Measurements from ENCODE around the gene ENDOV. TPM values are rescaled to one million over a fixed set of nuclear protein-coding genes. Genes with fewer than 3 reads are reported as not detected.

Gene ENDOV
- total and polyA plus RNA-seq, 5 experiments from 2014 or later = 7.5 to 20.6 (median 10.3) TPM

DNA sequence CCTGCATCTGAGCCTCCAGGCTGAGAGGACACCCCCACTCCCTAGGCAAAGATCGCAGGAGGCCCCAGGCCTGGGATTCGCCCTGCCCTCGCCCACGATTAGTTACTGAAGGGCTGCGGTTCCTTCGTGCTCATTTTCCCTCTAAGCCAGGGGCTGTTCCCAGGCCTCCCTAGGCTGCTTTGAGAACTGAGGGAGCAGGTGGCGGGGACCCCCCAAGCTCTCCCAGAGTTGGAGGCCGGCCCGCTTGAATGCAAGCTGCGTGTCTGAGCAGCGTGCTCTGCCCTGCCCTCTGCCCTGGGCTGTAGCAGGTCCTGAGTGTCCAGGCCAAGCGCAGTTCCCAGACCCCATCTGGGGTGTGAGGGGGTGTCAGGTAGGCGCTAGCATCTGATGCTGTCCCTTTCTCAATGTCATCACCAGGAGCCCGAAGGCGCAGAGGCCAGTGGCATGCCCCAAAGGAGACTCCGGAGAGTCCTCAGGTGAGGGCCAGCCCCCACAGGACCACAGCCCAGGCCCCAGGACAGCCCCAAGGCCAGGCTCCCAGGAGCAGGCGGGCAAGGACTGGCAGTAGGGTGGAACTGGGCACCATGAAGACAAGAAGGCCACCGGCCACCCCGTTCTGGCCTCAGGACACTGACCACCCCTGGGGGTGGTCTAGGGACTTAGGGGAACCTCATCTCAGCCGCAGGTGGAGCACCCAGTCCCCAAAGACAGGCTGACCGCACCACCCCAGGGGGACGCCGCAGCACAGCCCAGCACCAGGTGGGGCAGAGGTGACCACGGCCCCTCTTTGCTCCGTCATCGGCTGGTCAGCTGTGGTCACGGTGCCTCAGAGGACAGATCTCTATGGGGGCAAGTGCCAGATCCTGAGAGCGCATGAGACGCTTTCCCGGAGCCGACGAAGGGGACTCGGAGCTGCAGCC, 14.6 kb downstream of the ENDOV start:
- DNase-seq = no peak
- no peak overlapping the region for H3K4me3 Mint-ChIP-seq
- no peaks in the 10 kb centered on the region for H3K27me3 Mint-ChIP-seq
- ATAC-seq = no peak
- POLR2A ChIA-PET = no interaction called here
- H3K9me3 Mint-ChIP-seq = no peaks in the 10 kb centered on the region
- peaks cover 3 to 17% (median 6%) of the 10 kb centered on the region in 4 donors for H3K4me1 Mint-ChIP-seq
- H3K27ac Mint-ChIP-seq = no peak overlapping the region
- no peaks in the 10 kb centered on the region for H3K36me3 Mint-ChIP-seq

DNA sequence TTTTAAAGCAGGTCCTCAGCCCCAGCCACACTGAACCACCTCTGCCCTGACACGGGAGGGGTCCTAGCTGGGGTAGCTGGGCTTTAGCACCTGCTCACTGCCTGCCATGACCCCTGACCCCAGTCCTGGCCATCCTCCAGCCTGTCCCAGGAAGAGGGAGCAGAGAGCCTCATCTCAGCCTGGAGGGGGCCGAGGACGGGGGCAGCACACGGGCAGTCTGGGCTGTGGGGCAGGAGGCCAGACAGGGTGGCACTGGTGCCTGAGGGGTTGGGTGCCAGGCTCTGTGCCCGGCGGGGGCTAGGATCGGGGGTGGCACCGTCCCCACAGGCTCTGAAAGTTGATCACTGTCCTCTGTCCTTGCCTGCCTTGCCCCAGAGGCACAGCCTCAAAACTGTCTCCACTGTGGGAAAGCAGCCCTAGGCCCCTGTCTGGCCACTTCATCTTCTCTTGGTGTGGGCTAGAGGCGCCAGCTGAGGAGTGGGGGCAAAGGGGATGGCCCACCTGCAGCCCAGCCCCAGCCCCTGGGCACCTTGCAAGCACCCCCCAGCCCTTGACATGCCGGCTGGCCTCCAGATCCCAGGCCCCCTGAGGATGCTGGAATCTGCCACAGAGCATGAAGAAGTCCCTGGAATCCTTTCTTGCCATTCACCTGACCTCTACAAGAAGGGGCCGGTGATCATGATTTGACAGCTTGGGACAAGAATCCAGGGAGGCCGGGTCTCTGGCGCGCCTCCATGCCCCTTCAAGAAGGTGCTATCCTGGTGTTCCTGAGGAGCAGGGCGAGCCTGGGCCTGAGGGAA, 15.7 kb downstream of the ENDOV start:
- Mint-ChIP-seq H3K27me3 (no peaks in the 10 kb centered on the region), H3K9me3 (no peaks in the 10 kb centered on the region)

DNA sequence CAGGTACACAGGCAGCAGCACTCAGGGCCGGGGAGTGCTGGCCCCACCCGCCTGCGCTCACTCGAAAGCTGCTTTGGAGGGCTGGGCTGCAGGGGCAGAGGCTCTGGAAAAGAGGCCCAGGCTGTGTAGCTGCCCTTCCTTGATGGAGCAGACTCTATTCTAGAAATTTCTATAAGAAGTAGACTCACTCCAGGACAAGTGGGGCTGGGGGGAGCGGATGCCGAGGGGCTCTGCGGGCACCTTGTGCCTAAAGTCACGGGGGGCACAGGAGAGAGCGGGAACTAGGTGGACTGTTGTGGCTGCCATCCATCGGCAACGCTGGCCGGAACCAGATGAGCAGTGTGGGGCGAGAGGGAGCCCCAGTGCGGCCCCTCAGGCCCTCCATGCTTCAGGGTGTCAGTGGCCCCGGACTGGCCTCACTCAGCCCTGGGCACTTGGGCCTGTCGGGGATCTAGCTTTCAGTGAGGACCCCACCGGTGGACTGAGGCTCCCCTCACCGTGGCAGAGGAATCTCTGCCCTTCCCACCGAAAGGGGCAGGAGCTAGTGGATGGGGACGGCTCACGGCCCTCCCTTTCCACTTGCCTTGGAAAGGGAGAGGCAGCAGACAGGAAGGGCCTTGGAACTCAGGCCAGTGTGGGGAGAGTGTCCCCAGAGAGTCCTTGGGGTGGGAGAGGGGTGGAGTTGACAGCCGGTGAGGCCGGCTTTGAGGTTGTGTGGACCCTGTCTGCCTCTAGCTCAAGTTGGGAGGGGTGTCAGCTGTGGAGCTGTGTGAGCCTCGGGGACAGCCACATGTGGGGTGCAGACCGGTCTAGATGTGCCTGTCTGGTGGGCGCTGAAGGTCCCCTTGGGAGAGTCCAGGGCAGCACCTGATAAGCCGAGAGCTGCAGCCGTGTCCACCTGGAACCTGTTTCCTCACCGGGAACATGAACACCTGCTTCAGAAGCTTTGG, 16.6 kb downstream of the ENDOV start:
- Mint-ChIP-seq H3K36me3 (no peaks in the 10 kb centered on the region), H3K9me3 (no peaks in the 10 kb centered on the region), H3K27me3 (no peaks in the 10 kb centered on the region), H3K4me3 (no peak overlapping the region), H3K27ac (no peak overlapping the region), H3K4me1 (peaks cover 3 to 7% (median 5%) of the 10 kb centered on the region in 4 donors)
- no peak for ATAC-seq
- DNase-seq = peak in 1 of 10 donors; percentile 40
- POLR2A ChIA-PET = interaction anchor here (0.6 kb wide), 1 partner anchor 11 kb away, joined by 3 read pairs; no protein-coding TSS in a partner anchor

More for the DNA sequence above, 15.7 kb downstream of the ENDOV start:
- H3K4me3 Mint-ChIP-seq = no peak overlapping the region
- DNase-seq (no peak), ATAC-seq (no peak)
- H3K27ac Mint-ChIP-seq = no peak overlapping the region
- no peaks in the 10 kb centered on the region for H3K36me3 Mint-ChIP-seq
- H3K4me1 Mint-ChIP-seq = peaks cover 3 to 8% (median 6%) of the 10 kb centered on the region in 4 donors
- POLR2A ChIA-PET = interaction anchor here (0.6 kb wide), 1 partner anchor 12 kb away, joined by 3 read pairs; no protein-coding TSS in a partner anchor

DNA sequence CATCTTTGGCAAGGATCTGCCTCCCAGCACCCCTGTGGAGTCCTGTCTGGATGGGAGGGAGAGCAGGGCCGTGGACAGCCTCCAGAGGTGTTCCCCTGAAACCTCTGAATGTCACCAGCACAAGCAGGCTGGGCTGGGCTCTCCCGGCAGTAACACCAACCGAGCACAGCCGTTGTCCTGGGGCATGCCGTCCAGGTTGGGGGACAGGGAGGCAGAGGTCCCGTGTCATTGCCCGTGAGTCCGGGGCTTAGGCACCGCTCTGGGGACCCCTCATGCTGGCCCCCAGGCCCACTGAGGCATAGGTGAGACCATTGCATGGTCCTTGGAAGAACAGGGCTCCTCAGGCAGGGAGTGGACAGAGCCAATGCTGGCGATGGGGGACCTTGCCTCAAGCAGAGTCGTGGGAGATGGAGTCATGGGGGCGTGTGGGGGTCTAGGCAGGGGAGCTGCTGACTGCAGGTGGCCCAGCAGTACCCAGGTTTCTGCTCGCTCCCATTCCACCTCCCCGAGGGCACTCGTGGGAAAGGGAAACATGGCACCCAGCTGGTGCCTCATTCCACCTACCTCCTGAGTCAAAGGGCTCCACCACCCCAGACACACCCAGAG, 17.5 kb downstream of the ENDOV start:
- H3K36me3 Mint-ChIP-seq = no peaks in the 10 kb centered on the region
- POLR2A ChIA-PET = no interaction called here
- ATAC-seq = no peak
- H3K27ac Mint-ChIP-seq = no peak overlapping the region
- H3K4me1 Mint-ChIP-seq = peaks cover 0 to 1% (median under 1%) of the 10 kb centered on the region in 4 donors
- H3K27me3 Mint-ChIP-seq = no peaks in the 10 kb centered on the region
- no peak overlapping the region for H3K4me3 Mint-ChIP-seq
- DNase-seq = no peak
- H3K9me3 Mint-ChIP-seq = no peaks in the 10 kb centered on the region

DNA sequence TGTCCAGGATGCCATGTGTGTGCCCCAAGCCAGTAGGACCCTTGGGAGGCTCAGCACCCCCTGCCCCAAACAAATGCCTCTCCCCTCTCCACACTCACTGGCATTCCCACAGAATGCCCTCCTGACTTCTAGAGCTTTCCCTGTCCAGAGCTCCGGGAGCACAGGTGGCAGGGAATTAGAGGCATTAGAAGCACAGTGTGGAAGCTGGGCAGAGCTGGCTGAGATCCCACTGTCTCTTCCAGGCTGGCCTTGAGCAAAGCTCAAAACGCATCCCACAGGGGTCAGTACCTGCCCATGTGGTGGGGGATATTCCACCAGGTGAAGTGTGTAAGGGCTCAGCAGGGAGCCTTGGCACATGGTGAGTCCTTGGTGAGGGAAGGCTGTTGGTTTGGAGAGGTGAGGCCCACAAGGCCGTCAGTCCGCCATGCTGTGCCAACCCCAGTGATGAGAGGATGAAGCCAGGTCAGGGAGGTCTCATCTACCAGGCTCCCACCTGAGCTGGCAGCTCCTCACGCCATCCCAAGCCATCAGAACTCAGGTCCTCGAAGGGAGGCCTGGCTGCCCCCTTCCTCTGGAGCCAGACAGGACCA, 18.1 kb downstream of the ENDOV start:
- H3K27me3 Mint-ChIP-seq = no peaks in the 10 kb centered on the region
- peaks cover 0 to 1% (median under 1%) of the 10 kb centered on the region in 4 donors for H3K4me1 Mint-ChIP-seq
- no peak overlapping the region for H3K27ac Mint-ChIP-seq
- H3K4me3 Mint-ChIP-seq = no peak overlapping the region
- H3K9me3 Mint-ChIP-seq = no peaks in the 10 kb centered on the region
- ATAC-seq (no peak), DNase-seq (no peak)
- POLR2A ChIA-PET = no interaction called here
- no peaks in the 10 kb centered on the region for H3K36me3 Mint-ChIP-seq

DNA sequence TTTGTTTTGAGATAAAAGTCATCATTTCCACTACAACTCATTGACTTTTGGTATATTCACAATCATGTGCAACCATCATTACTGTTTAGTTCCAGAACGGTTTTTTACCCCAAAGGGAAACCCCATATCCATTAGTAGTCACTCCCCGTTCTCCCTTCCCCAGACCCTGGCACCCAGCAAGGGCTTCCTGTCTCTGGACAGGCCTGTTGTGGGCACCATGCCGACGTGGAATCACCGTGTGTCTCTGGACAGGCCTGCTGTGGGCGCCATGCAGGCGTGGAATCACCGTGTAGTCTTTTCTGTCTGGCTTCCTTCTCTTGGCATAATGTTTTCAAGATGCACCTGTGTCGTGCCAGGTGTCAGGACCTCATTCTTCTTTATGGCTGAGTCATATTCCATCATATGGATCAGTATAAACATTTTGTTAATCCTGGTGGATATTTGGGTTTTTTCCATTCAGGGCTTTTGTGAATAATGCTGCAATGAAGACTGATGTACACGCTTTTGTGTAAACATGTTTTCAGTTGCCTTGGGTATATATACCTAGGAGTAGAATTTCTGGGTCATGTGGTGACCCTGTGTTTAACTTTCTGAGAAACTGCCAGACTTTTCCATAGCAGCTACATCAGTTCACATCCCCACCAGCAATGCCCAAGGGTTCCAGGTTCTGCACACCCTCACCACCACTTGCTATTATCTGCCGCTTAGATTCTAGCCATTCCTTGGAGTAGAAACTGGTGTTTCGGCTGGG, 19.1 kb downstream of the ENDOV start:
- POLR2A ChIA-PET = interaction anchor here (0.7 kb wide), 1 partner anchor 188 kb away, joined by 3 read pairs; no protein-coding TSS in a partner anchor
- Mint-ChIP-seq H3K27ac (peak overlapping the region in 1 of 10 donors; percentile 65), H3K9me3 (no peaks in the 10 kb centered on the region), H3K4me1 (peaks cover 0 to 1% (median under 1%) of the 10 kb centered on the region in 4 donors), H3K36me3 (no peaks in the 10 kb centered on the region), H3K4me3 (no peak overlapping the region), H3K27me3 (no peaks in the 10 kb centered on the region)
- DNase-seq (no peak), ATAC-seq (no peak)

DNA sequence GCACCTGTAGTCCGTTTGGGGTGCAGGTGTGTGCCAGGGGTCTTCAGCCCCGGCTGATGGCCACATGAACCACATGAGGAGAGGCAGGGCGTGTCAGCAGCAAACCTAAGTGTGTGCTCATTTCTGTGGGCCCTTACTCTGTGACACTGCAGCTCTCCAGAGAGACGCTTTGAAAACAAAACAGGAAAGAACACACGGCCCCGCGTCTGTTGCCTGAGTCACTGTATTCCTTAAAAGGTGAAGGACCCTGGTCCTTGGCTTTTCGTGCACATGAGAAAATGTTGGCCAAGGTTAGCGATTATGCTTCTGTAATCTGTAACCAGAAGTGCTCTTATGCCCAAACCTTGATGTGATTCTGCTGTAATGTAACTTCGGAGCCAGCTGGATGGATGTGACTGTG, 22.6 kb downstream of the ENDOV start:
- peaks cover 0 to 6% (median 0%) of the 10 kb centered on the region in 4 donors for H3K4me1 Mint-ChIP-seq
- peaks cover 0 to 12% (median 3%) of the 10 kb centered on the region in 5 donors for H3K27me3 Mint-ChIP-seq
- H3K27ac Mint-ChIP-seq = no peak overlapping the region
- H3K9me3 Mint-ChIP-seq = no peaks in the 10 kb centered on the region
- POLR2A ChIA-PET = no interaction called here
- no peaks in the 10 kb centered on the region for H3K36me3 Mint-ChIP-seq
- no peak overlapping the region for H3K4me3 Mint-ChIP-seq
- DNase-seq (no peak), ATAC-seq (no peak)

DNA sequence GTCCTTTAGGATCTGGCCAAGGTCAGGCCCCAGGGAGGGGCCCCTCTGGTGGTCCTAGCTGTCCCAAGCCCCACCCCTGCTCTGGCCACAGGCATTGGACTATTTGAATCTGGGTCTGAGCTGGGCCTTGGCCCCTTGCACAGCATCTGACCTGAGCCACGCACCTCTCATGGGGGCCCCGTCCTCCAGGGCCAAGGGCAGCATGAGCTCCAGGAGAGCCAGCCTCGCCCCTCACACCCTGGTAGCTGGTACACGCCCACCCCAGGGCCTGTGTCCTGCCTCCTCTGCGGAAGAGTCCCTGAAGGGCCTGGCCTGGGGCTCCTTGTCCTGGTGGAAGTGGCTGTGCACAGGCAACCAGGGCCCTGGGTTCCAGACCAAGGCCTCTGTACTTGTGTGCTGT, 23.8 kb downstream of the ENDOV start:
- H3K9me3 Mint-ChIP-seq = no peaks in the 10 kb centered on the region
- no peak for ATAC-seq
- POLR2A ChIA-PET = no interaction called here
- H3K27me3 Mint-ChIP-seq = peaks cover 2 to 25% (median 3%) of the 10 kb centered on the region in 5 donors
- no peaks in the 10 kb centered on the region for H3K36me3 Mint-ChIP-seq
- DNase-seq = no peak
- H3K4me1 Mint-ChIP-seq = peaks cover 0 to 6% (median 0%) of the 10 kb centered on the region in 4 donors
- H3K27ac Mint-ChIP-seq = no peak overlapping the region
- H3K4me3 Mint-ChIP-seq = no peak overlapping the region

DNA sequence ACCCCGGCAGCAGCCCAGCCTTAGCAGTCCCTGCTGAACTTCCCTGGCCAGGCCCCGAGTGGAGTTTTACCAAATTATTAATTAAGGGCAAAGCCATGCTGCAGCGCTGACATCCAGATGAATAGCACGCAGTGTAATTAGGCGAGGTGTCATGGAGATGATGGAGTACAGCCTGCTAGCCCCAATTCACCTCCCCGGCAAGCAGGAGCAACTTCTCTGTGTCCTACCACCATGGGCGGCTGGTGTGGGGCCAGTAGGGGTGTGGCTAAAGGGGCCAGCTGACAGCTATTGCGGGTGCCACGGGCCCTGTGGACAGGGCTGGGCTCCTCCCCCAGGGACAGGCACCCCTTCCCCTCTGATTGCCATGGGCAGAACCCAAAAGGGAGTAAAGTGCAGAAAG, 24.5 kb downstream of the ENDOV start:
- ATAC-seq (no peak), DNase-seq (no peak)
- Mint-ChIP-seq H3K27me3 (peaks cover 2 to 25% (median 3%) of the 10 kb centered on the region in 5 donors), H3K9me3 (no peaks in the 10 kb centered on the region), H3K4me1 (peaks cover 0 to 5% (median 0%) of the 10 kb centered on the region in 4 donors), H3K27ac (no peak overlapping the region), H3K4me3 (no peak overlapping the region), H3K36me3 (no peaks in the 10 kb centered on the region)
- POLR2A ChIA-PET = no interaction called here

DNA sequence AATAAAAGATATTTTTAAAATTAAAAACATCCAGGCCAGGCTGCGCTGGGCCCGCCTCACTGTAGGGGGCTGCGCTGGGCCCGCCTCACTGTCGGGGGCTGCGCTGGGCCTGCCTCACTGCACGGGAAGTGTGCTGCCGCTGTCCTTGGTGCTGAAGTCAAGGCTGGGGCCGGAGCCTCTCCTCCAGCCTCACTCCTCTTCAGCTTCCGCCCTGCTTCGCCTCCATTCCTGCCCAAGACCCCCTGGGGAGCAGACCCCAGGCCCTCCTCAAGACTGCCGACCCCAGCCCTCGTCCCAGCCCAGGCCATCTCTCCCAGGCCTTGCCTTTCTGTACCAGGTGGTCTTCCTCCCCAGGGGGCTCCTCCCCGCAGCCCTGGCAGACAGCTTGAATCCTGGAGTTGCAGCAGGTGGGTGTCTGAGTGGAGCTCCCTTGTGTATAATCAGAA, 26.2 kb downstream of the ENDOV start:
- Mint-ChIP-seq H3K4me3 (peak overlapping the region in 1 of 10 donors; percentile 24), H3K4me1 (peaks cover 0 to 5% (median 0%) of the 10 kb centered on the region in 4 donors), H3K27ac (no peak overlapping the region), H3K27me3 (peaks cover 2 to 25% (median 3%) of the 10 kb centered on the region in 5 donors), H3K9me3 (no peaks in the 10 kb centered on the region), H3K36me3 (no peaks in the 10 kb centered on the region)
- DNase-seq = peak; percentile 10 to 80 (median 51)
- ATAC-seq = peak; percentile 61 to 91
- POLR2A ChIA-PET = interaction anchor here (3.4 kb wide), 1 partner anchor 14 kb away, joined by 13 read pairs; no protein-coding TSS in a partner anchor
